Peyer's patch (tissue), 4 donors: ENCODE data around the gene CDHR1. TPM values are rescaled to one million over a fixed set of nuclear protein-coding genes. Genes with fewer than 3 reads are reported as not detected.

ENCODE experiments used
- DNase-seq, 3 donors: peaks; one replicate each; pipeline ENCODE4 v3.0.0-alpha.2; 2017 to 2019
- H3K27ac ChIP-seq, 4 donors: fragments of 200-600 bp; sonication (generic); one replicate each; pipeline ENCODE4 v1.5.1; 2016 to 2019
- H3K27me3 ChIP-seq, 2 donors: fragments of 200-600 bp; sonication (generic); one replicate each; pipeline ENCODE4 v1.5.1; 2019
- H3K36me3 ChIP-seq, 3 donors: fragments of 200-600 bp; sonication (generic); one replicate each; pipeline ENCODE4 v1.5.1; 2016 to 2019
- H3K4me1 ChIP-seq, 4 donors: fragments of 200-600 bp; sonication (generic); one replicate each; pipeline ENCODE4 v1.5.1; 2016 to 2019
- H3K4me3 ChIP-seq, 4 donors: fragments of 200-600 bp; sonication (generic); 1 replicate in 3 of 4; 2 replicates in 1 of 4; pipeline ENCODE4 v1.5.1; 2016 to 2019; ENCODE audit warnings: mild to moderate bottlenecking in 1 of 4
- H3K9me3 ChIP-seq, 4 donors: fragments of 200-600 bp; sonication (generic); one replicate each; pipeline ENCODE4 v1.5.1; 2016 to 2019; ENCODE audit warnings: mild to moderate bottlenecking in 1 of 4
- POLR2A ChIP-seq, 2 donors: fragments of 450-650 bp; IDR thresholded peaks; one replicate each; pipeline ENCODE4 v1.5.1; 2017; ENCODE audit warnings: antibody characterized with exemption in 2 of 2, mild to moderate bottlenecking in 2 of 2, moderate library complexity in 2 of 2
- total RNA-seq, 4 donors: library from RNA; depleted of rRNA; stranded (reverse); fragments of >200 nt; gene quantifications; one replicate each; pipeline ENCODE4 v1.1.0, GENCODE V29; 2016
- TF ChIP-seq, protein P1 (sequence below), 6 experiments: fragments of 450-650 bp in 4 of 6; fragments of 200-600 bp in 2 of 6; sonication (generic) in 1 of 6; IDR thresholded peaks; one replicate each; pipeline ENCODE4 v1.5.1; 2017 to 2019; ENCODE audit warnings: antibody characterized with exemption in 6 of 6, mild to moderate bottlenecking in 3 of 6, moderate library complexity in 1 of 6

The CDHR1 gene
- total RNA-seq, 4 donors from 2014 or later, result 22.6 to 87.0 (median 59.9) TPM

DNA sequence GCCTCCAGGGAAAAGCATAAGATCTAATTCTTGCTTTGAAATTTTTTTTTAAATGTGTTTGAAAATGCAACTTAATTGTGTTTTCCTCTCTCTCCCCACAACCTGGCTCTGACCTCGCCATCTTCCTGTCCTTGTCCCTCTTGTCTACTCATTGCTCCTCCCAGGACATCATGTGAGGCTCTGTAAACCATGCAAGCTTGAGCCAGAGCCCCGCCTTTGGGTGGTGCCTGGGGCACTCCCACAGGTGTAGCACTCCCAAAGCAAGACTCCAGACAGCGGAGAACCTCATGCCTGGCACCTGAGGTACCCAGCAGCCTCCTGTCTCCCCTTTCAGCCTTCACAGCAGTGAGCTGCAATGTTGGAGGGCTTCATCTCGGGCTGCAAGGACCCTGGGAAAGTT, 9.8 kb upstream of the CDHR1 start:
- no peak overlapping the region for H3K4me3 ChIP-seq
- H3K36me3 ChIP-seq, result no peaks in the 10 kb centered on the region
- H3K27ac ChIP-seq, result no peak overlapping the region
- no peaks in the 10 kb centered on the region for H3K27me3 ChIP-seq
- TF ChIP-seq, protein P1, sequence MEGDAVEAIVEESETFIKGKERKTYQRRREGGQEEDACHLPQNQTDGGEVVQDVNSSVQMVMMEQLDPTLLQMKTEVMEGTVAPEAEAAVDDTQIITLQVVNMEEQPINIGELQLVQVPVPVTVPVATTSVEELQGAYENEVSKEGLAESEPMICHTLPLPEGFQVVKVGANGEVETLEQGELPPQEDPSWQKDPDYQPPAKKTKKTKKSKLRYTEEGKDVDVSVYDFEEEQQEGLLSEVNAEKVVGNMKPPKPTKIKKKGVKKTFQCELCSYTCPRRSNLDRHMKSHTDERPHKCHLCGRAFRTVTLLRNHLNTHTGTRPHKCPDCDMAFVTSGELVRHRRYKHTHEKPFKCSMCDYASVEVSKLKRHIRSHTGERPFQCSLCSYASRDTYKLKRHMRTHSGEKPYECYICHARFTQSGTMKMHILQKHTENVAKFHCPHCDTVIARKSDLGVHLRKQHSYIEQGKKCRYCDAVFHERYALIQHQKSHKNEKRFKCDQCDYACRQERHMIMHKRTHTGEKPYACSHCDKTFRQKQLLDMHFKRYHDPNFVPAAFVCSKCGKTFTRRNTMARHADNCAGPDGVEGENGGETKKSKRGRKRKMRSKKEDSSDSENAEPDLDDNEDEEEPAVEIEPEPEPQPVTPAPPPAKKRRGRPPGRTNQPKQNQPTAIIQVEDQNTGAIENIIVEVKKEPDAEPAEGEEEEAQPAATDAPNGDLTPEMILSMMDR (IDR thresholded peaks at IDR 0.05), result no peak
- TF ChIP-seq POLR2A (IDR thresholded peaks at IDR 0.05), result no peak
- peak in 2 of 3 donors; percentile 68 to 72 for DNase-seq
- no peaks in the 10 kb centered on the region for H3K9me3 ChIP-seq
- H3K4me1 ChIP-seq, result peaks cover 0 to 7% (median 0%) of the 10 kb centered on the region in 4 donors

DNA sequence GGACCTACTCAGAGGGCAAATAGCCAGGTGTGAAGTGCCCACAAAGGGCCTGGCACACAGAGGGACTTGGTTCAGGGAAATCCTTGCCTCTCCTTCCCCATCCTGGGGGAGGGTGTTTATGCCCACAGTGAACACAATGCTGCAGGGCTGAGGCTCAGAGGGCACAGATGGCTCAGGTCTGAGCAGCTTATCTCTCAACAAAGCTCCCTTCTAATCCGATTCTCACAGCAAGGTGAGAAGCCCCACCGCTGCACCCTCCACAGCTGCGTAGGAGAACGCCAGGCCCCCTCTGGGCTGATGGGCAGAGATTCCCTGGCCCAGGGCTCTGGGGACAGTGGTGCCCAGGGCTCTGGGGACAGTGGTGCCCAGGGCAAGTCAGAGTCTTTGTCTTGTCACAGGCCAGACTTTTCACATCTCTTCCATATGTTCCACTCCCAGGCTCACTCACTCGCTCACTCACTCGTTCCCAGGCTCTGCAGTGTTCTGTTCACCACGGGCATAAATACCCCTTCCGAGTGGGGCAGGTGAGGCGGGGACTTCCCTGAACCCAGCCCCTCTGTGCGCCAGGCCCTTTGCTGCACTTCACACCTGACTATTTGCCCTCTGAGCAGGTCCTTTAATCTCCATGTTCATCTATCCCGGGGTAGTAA, 8.7 kb upstream of the CDHR1 start:
- no peaks in the 10 kb centered on the region for H3K9me3 ChIP-seq
- no peaks in the 10 kb centered on the region for H3K36me3 ChIP-seq
- peak in 1 of 3 donors; percentile 31 for DNase-seq
- no peak overlapping the region for H3K27ac ChIP-seq
- TF ChIP-seq, protein P1 (IDR thresholded peaks at IDR 0.05), result no peak
- TF ChIP-seq POLR2A (IDR thresholded peaks at IDR 0.05), result no peak
- H3K4me3 ChIP-seq, result no peak overlapping the region
- peaks cover 0 to 13% (median 0%) of the 10 kb centered on the region in 4 donors for H3K4me1 ChIP-seq
- no peaks in the 10 kb centered on the region for H3K27me3 ChIP-seq

DNA sequence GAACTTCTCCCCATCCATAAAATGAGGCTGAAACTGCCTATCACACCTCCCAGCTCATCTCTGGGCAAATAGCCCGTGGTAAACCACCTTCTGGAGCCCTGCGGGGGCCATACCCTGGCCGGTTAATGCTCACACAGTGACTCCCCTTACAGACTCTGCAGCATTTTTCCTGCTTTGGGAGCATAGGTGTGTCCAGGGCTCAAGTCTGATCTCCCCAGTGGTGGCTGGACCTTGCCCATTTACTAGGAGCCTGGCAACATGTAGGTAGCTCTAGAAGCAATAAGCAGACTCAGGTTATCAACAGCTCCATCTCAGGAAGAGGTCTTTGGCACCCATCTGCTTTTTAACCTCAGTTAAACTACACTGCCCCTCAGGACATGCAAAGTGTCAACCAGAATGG, 5.5 kb upstream of the CDHR1 start:
- no peak for TF ChIP-seq POLR2A (IDR thresholded peaks at IDR 0.05)
- TF ChIP-seq, protein P1 (IDR thresholded peaks at IDR 0.05), result no peak
- H3K4me3 ChIP-seq, result no peak overlapping the region
- peak in 2 of 3 donors; percentile 67 to 74 for DNase-seq
- no peaks in the 10 kb centered on the region for H3K9me3 ChIP-seq
- no peaks in the 10 kb centered on the region for H3K36me3 ChIP-seq
- H3K27me3 ChIP-seq, result no peaks in the 10 kb centered on the region
- peak overlapping the region in 2 of 4 donors; percentile 23 to 48 for H3K27ac ChIP-seq
- H3K4me1 ChIP-seq, result peaks cover 0 to 21% (median 0%) of the 10 kb centered on the region in 4 donors

DNA sequence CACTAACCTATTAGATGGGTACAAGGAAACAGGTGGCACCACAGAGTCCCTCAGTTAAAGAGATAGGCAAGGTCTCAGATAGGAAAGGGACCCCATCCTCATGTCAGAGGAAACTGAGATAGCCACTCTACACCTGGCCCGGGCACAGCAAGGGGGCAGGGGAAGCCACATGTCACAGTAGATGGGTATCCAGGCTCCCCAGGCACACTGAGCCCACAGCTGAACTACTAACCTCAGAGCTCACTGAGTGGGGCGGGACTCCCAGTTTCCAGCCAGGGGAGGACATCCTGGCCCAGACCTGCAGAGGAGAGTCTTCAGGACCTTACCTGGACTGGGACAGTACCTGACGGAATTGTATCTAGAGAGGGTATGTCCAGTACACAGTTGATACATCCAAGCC, 3.7 kb upstream of the CDHR1 start:
- TF ChIP-seq POLR2A (IDR thresholded peaks at IDR 0.05), result no peak
- TF ChIP-seq, protein P1 (IDR thresholded peaks at IDR 0.05), result no peak
- peaks cover 3 to 32% (median 9%) of the 10 kb centered on the region in 4 donors for H3K4me1 ChIP-seq
- H3K4me3 ChIP-seq, result no peak overlapping the region
- H3K27ac ChIP-seq, result peak overlapping the region in 2 of 4 donors; percentile 10 to 65
- H3K36me3 ChIP-seq, result no peaks in the 10 kb centered on the region
- peak in 1 of 3 donors; percentile 11 for DNase-seq
- H3K9me3 ChIP-seq, result no peaks in the 10 kb centered on the region
- peaks cover 0 to 6% of the 10 kb centered on the region in 2 donors for H3K27me3 ChIP-seq

DNA sequence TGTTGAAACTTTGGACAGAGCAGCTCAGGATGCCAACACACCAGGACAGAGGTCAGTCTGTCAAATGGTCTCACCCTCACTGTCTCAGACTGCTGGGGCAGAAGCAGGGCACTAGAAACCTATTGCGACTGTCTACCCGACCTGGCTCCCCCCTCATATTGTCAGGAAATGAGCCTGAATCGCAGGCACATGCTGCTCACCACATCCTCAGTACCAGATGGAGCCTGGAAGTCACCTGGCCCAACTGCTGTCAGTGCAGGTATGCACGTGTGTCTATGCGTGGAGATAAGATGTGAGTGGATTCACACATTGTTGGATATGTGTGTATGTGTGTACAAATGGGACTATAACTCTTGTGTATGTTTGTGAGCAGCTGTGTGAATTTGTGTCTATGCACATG, 3.2 kb upstream of the CDHR1 start:
- DNase-seq, result peak in 1 of 3 donors; percentile 53

More for the DNA sequence above, 3.2 kb upstream of the CDHR1 start:
- TF ChIP-seq, protein P1 (IDR thresholded peaks at IDR 0.05), result no peak
- no peak for TF ChIP-seq POLR2A (IDR thresholded peaks at IDR 0.05)
- Histone ChIP-seq H3K27ac (peak overlapping the region in 2 of 4 donors; percentile 10 to 65), H3K4me3 (no peak overlapping the region), H3K27me3 (peaks cover 0 to 6% of the 10 kb centered on the region in 2 donors), H3K36me3 (no peaks in the 10 kb centered on the region), H3K9me3 (no peaks in the 10 kb centered on the region), H3K4me1 (peaks cover 3 to 36% (median 9%) of the 10 kb centered on the region in 4 donors)
